Thyroid gland (tissue), 4 donors: Measurements from ENCODE around the gene HLF.

Experiments
- CTCF ChIP-seq, 6 experiments: fragments of 200-600 bp in 3 of 6; fragments of 450-650 bp in 3 of 6; sonication (generic) in 3 of 6; IDR thresholded peaks; one replicate each; pipeline ENCODE4 v1.5.1; 2016 to 2019; ENCODE audit warnings: antibody characterized with exemption in 6 of 6, mild to moderate bottlenecking in 2 of 6, inconsistent platforms in 1 of 6, moderate library complexity in 1 of 6
- POLR2A ChIP-seq, 2 donors: fragments of 450-650 bp; IDR thresholded peaks; one replicate each; pipeline ENCODE4 v1.6.1; 2017; ENCODE audit warnings: antibody characterized with exemption in 2 of 2, mild to moderate bottlenecking in 2 of 2, moderate library complexity in 1 of 2

GRCh38 chr17:55332296-55333041 is 67.7 kb downstream of the HLF start:
- no peak for TF ChIP-seq CTCF (IDR thresholded peaks at IDR 0.05)
- no peak for TF ChIP-seq POLR2A (IDR thresholded peaks at IDR 0.05)
